Fibroblast of gingiva (primary cell): ENCODE data around the gene OLIG3.

Experiments
- DNase-seq: peaks from one replicate; pipeline ENCODE4 v3.0.0-alpha.2; 2011; ENCODE audit warnings: low read depth

The OLIG3 gene

GRCh38 chr6:137495703-137496336 lies 1.6 kb upstream of the OLIG3 start:
- no peak for DNase-seq

- DNase-seq = no peak
Measured at GRCh38 chr6:137494988-137495702, 951 bp upstream of the OLIG3 start.

GRCh38 chr6:137493218-137494038 lies 766 bp downstream of the OLIG3 start:
- no peak for DNase-seq

- DNase-seq = no peak
Measured at GRCh38 chr6:137492289-137493217, 1.6 kb downstream of the OLIG3 start.

GRCh38 chr6:137491478-137491877 lies 2.7 kb downstream of the OLIG3 start:
- DNase-seq = no peak

- no peak for DNase-seq
Measured at GRCh38 chr6:137490961-137491360, 3.2 kb downstream of the OLIG3 start.

- DNase-seq = no peak
Measured at GRCh38 chr6:137490006-137490905, 3.9 kb downstream of the OLIG3 start.

GRCh38 chr6:137489046-137490005 lies 4.9 kb downstream of the OLIG3 start:
- no peak for DNase-seq

GRCh38 chr6:137488150-137489045 lies 5.8 kb downstream of the OLIG3 start:
- no peak for DNase-seq

GRCh38 chr6:137487869-137488149 lies 6.4 kb downstream of the OLIG3 start:
- no peak for DNase-seq

GRCh38 chr6:137487181-137487868 lies 6.9 kb downstream of the OLIG3 start:
- DNase-seq = no peak

GRCh38 chr6:137486416-137486815 lies 7.8 kb downstream of the OLIG3 start:
- no peak for DNase-seq

- no peak for DNase-seq
Measured at GRCh38 chr6:137480431-137480830, 13.8 kb downstream of the OLIG3 start.

GRCh38 chr6:137475103-137475502 lies 19.1 kb downstream of the OLIG3 start:
- no peak for DNase-seq

- no peak for DNase-seq
Measured at GRCh38 chr6:137473598-137473997, 20.6 kb downstream of the OLIG3 start.

- no peak for DNase-seq
Measured at GRCh38 chr6:137472641-137473137, 21.5 kb downstream of the OLIG3 start.

GRCh38 chr6:137471986-137472385 lies 22.2 kb downstream of the OLIG3 start:
- no peak for DNase-seq

GRCh38 chr6:137471497-137471896 lies 22.7 kb downstream of the OLIG3 start:
- no peak for DNase-seq
